Measurements from ENCODE around the gene PLEKHA4. TPM values are rescaled to one million over a fixed set of nuclear protein-coding genes. Genes with fewer than 3 reads are reported as not detected.

Gene PLEKHA4
- total and polyA plus RNA-seq, 10 of the 15 experiments (the other 5 are each of a cell fraction or from before 2014, with no cell fraction given): 0.13 to 10.0 (median 6.4) TPM; not detected in 1

DNA sequence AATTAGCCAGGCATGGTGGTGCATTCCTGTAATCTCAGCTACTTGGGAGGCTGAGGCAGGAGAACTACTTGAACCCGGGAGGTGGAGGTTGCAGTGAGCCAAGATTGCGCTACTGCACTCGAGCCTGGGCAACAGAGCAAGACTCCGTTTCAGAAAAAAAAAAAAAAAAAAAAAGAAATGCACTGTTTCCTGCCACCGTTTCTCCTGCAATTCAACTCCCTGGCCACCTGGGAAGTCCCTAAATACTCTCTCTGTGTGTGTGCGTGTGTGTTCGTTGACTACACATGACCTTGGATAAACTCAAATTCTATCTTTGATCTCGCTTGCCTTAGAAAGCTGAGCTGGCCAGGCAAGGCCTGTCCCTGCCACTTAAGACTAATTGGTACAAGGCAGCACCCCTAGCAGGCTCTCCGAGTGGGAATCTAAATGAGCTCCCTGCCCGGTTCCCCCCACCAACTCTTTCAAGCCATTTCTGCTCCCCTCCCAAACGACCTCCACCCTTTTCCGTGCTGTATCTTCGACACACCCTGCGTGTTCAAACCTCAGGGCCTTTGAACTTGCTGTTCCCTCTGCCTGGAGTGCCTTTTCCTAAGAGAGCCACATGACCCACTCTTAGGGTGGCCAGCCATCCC is 52.4 kb downstream of the PLEKHA4 start (continued):
- TF ChIP-seq ZNF207 (IDR thresholded peaks at IDR 0.05; ENCODE audit: borderline replicate concordance) (no peak), SMARCA5 (IDR thresholded peaks at IDR 0.05) (peak; percentile 68; the same call in 1 of the 2 replicates), IKZF1 (conservative IDR thresholded peaks at IDR 0.05) (peak; percentile 44), MXI1 (IDR thresholded peaks at IDR 0.05; ENCODE audit: low read depth, low read length) (no peak), EED (IDR thresholded peaks at IDR 0.05; ENCODE audit: low read depth) (peak; percentile 28; the same call in 1 of the 2 replicates), ESRRA (IDR thresholded peaks at IDR 0.05; ENCODE audit: low read length) (peak; percentile 67; the same call in 1 of the 2 replicates), TBL1XR1 (IDR thresholded peaks at IDR 0.05; ENCODE audit: low read depth, low read length) (no peak), MTA2 (IDR thresholded peaks at IDR 0.05; ENCODE audit: low read depth) (0 out of 2 replicates have a peak, but pooled peaks have one; percentile 22), NBN (IDR thresholded peaks at IDR 0.05) (peak; percentile 81), EGR1 (IDR thresholded peaks at IDR 0.05; ENCODE audit: borderline replicate concordance in 1 of 2, low read depth in 2 of 2, low read length in 2 of 2) (no peak)
- TF ChIP-seq, protein P1, sequence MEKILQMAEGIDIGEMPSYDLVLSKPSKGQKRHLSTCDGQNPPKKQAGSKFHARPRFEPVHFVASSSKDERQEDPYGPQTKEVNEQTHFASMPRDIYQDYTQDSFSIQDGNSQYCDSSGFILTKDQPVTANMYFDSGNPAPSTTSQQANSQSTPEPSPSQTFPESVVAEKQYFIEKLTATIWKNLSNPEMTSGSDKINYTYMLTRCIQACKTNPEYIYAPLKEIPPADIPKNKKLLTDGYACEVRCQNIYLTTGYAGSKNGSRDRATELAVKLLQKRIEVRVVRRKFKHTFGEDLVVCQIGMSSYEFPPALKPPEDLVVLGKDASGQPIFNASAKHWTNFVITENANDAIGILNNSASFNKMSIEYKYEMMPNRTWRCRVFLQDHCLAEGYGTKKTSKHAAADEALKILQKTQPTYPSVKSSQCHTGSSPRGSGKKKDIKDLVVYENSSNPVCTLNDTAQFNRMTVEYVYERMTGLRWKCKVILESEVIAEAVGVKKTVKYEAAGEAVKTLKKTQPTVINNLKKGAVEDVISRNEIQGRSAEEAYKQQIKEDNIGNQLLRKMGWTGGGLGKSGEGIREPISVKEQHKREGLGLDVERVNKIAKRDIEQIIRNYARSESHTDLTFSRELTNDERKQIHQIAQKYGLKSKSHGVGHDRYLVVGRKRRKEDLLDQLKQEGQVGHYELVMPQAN (conservative IDR thresholded peaks at IDR 0.05): no peak
- TF ChIP-seq, protein P2, sequence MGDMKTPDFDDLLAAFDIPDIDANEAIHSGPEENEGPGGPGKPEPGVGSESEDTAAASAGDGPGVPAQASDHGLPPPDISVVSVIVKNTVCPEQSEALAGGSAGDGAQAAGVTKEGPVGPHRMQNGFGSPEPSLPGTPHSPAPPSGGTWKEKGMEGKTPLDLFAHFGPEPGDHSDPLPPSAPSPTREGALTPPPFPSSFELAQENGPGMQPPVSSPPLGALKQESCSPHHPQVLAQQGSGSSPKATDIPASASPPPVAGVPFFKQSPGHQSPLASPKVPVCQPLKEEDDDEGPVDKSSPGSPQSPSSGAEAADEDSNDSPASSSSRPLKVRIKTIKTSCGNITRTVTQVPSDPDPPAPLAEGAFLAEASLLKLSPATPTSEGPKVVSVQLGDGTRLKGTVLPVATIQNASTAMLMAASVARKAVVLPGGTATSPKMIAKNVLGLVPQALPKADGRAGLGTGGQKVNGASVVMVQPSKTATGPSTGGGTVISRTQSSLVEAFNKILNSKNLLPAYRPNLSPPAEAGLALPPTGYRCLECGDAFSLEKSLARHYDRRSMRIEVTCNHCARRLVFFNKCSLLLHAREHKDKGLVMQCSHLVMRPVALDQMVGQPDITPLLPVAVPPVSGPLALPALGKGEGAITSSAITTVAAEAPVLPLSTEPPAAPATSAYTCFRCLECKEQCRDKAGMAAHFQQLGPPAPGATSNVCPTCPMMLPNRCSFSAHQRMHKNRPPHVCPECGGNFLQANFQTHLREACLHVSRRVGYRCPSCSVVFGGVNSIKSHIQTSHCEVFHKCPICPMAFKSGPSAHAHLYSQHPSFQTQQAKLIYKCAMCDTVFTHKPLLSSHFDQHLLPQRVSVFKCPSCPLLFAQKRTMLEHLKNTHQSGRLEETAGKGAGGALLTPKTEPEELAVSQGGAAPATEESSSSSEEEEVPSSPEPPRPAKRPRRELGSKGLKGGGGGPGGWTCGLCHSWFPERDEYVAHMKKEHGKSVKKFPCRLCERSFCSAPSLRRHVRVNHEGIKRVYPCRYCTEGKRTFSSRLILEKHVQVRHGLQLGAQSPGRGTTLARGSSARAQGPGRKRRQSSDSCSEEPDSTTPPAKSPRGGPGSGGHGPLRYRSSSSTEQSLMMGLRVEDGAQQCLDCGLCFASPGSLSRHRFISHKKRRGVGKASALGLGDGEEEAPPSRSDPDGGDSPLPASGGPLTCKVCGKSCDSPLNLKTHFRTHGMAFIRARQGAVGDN (IDR thresholded peaks at IDR 0.05): peak; percentile 26; the same call in 1 of the 2 replicates
- TF ChIP-seq, protein P3, sequence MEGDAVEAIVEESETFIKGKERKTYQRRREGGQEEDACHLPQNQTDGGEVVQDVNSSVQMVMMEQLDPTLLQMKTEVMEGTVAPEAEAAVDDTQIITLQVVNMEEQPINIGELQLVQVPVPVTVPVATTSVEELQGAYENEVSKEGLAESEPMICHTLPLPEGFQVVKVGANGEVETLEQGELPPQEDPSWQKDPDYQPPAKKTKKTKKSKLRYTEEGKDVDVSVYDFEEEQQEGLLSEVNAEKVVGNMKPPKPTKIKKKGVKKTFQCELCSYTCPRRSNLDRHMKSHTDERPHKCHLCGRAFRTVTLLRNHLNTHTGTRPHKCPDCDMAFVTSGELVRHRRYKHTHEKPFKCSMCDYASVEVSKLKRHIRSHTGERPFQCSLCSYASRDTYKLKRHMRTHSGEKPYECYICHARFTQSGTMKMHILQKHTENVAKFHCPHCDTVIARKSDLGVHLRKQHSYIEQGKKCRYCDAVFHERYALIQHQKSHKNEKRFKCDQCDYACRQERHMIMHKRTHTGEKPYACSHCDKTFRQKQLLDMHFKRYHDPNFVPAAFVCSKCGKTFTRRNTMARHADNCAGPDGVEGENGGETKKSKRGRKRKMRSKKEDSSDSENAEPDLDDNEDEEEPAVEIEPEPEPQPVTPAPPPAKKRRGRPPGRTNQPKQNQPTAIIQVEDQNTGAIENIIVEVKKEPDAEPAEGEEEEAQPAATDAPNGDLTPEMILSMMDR (IDR thresholded peaks at IDR 0.05 in 2 of 3, conservative IDR thresholded peaks at IDR 0.05 in 1 of 3; ENCODE audit: control insufficient read depth in 2 of 3, extremely low read depth in 1 of 3, insufficient read depth in 1 of 3, low read depth in 3 of 3, low read length in 3 of 3): peak in 1 of 3 experiments; percentile 10; a peak in 1 of 6 replicates
- TF ChIP-seq, protein P4, sequence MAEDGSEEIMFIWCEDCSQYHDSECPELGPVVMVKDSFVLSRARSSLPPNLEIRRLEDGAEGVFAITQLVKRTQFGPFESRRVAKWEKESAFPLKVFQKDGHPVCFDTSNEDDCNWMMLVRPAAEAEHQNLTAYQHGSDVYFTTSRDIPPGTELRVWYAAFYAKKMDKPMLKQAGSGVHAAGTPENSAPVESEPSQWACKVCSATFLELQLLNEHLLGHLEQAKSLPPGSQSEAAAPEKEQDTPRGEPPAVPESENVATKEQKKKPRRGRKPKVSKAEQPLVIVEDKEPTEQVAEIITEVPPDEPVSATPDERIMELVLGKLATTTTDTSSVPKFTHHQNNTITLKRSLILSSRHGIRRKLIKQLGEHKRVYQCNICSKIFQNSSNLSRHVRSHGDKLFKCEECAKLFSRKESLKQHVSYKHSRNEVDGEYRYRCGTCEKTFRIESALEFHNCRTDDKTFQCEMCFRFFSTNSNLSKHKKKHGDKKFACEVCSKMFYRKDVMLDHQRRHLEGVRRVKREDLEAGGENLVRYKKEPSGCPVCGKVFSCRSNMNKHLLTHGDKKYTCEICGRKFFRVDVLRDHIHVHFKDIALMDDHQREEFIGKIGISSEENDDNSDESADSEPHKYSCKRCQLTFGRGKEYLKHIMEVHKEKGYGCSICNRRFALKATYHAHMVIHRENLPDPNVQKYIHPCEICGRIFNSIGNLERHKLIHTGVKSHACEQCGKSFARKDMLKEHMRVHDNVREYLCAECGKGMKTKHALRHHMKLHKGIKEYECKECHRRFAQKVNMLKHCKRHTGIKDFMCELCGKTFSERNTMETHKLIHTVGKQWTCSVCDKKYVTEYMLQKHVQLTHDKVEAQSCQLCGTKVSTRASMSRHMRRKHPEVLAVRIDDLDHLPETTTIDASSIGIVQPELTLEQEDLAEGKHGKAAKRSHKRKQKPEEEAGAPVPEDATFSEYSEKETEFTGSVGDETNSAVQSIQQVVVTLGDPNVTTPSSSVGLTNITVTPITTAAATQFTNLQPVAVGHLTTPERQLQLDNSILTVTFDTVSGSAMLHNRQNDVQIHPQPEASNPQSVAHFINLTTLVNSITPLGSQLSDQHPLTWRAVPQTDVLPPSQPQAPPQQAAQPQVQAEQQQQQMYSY (CRISPR knock-in tag; IDR thresholded peaks at IDR 0.05): no peak
